Vagina (tissue), 2 donors: ENCODE measurements around the gene NR2F1-AS1. TPM values are rescaled to one million over a fixed set of nuclear protein-coding genes. Genes with fewer than 3 reads are reported as not detected.

Source experiments
- DNase-seq, 2 donors: peaks; one replicate each; pipeline ENCODE4 v3.0.0-alpha.2; 2017; ENCODE audit errors: extremely low spot score in 2 of 2
- H3K27ac ChIP-seq: fragments of 200-600 bp; sonication (generic); one replicate; pipeline ENCODE4 v1.5.1; 2019
- H3K27me3 ChIP-seq: fragments of 200-600 bp; sonication (generic); one replicate; pipeline ENCODE4 v1.5.1; 2019
- H3K36me3 ChIP-seq, 2 donors: fragments of 200-600 bp; sonication (generic); one replicate each; pipeline ENCODE4 v1.5.1; 2017 to 2019
- H3K4me1 ChIP-seq: fragments of 200-600 bp; sonication (generic); one replicate; pipeline ENCODE4 v1.5.1; 2019
- H3K4me3 ChIP-seq, 2 donors: fragments of 200-600 bp; sonication (generic); 1 replicate in 1 of 2; 2 replicates in 1 of 2; pipeline ENCODE4 v1.5.1; 2016 to 2019
- H3K9me3 ChIP-seq: fragments of 200-600 bp; sonication (generic); one replicate; pipeline ENCODE4 v1.5.1; 2019
- POLR2A ChIP-seq, 2 donors: fragments of 450-650 bp; IDR thresholded peaks; one replicate each; pipeline ENCODE4 v1.6.1; 2017; ENCODE audit warnings: antibody characterized with exemption in 2 of 2, mild to moderate bottlenecking in 2 of 2, moderate library complexity in 2 of 2
- POLR2AphosphoS5 ChIP-seq, 2 donors: sonication (generic); formaldehyde crosslinking; IDR thresholded peaks; one replicate each; pipeline ENCODE4 v1.9.0; 2017; ENCODE audit warnings: antibody characterized with exemption in 2 of 2, mild to moderate bottlenecking in 2 of 2, low read depth in 1 of 2; ENCODE audit not compliant: insufficient read depth in 1 of 2
- intact Hi-C: fragments of 100-400 bp; cut with DNase I; formaldehyde crosslinking; loops from one replicate; pipeline ENCODE4 v1.15.1; 2023
- total RNA-seq: library from RNA; depleted of rRNA; stranded (reverse); fragments of >200 nt; gene quantifications from one replicate; pipeline ENCODE4 v1.2.3, GENCODE V29; 2016
- TF ChIP-seq, protein P1 (sequence below), 3 experiments: fragments of 450-650 bp in 2 of 3; fragments of 200-600 bp in 1 of 3; sonication (generic) in 1 of 3; IDR thresholded peaks; one replicate each; pipeline ENCODE4 v1.5.1; 2017 to 2019; ENCODE audit warnings: antibody characterized with exemption in 3 of 3, mild to moderate bottlenecking in 2 of 3, moderate library complexity in 2 of 3

NR2F1-AS1 gene
- total RNA-seq, 1 donor from 2014 or later: 22.3 TPM

GRCh38 chr5:93620487-93621326 lies 39.7 kb upstream of the NR2F1-AS1 start:
- TF ChIP-seq POLR2AphosphoS5 (IDR thresholded peaks at IDR 0.05; ENCODE audit: insufficient read depth in 1 of 2, low read depth in 1 of 2): peak in 1 of 2 donors; percentile 5
- TF ChIP-seq POLR2A (IDR thresholded peaks at IDR 0.05): no peak
- Histone ChIP-seq H3K27me3 (no peaks in the 10 kb centered on the region), H3K4me3 (peak overlapping the region; percentile 76), H3K27ac (peak overlapping the region; percentile 78), H3K9me3 (no peaks in the 10 kb centered on the region), H3K36me3 (no peaks in the 10 kb centered on the region), H3K4me1 (no peaks in the 10 kb centered on the region)
- no peak for DNase-seq
- intact Hi-C loops: no loop called here

GRCh38 chr5:93616538-93617174 lies 35.6 kb upstream of the NR2F1-AS1 start:
- intact Hi-C loops: no loop called here
- peaks cover 8% of the 10 kb centered on the region for H3K4me1 ChIP-seq
- TF ChIP-seq, protein P1, sequence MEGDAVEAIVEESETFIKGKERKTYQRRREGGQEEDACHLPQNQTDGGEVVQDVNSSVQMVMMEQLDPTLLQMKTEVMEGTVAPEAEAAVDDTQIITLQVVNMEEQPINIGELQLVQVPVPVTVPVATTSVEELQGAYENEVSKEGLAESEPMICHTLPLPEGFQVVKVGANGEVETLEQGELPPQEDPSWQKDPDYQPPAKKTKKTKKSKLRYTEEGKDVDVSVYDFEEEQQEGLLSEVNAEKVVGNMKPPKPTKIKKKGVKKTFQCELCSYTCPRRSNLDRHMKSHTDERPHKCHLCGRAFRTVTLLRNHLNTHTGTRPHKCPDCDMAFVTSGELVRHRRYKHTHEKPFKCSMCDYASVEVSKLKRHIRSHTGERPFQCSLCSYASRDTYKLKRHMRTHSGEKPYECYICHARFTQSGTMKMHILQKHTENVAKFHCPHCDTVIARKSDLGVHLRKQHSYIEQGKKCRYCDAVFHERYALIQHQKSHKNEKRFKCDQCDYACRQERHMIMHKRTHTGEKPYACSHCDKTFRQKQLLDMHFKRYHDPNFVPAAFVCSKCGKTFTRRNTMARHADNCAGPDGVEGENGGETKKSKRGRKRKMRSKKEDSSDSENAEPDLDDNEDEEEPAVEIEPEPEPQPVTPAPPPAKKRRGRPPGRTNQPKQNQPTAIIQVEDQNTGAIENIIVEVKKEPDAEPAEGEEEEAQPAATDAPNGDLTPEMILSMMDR (IDR thresholded peaks at IDR 0.05): no peak
- TF ChIP-seq POLR2AphosphoS5 (IDR thresholded peaks at IDR 0.05; ENCODE audit: insufficient read depth in 1 of 2, low read depth in 1 of 2) (no peak), POLR2A (IDR thresholded peaks at IDR 0.05) (no peak)
- no peak overlapping the region for H3K27ac ChIP-seq
- H3K27me3 ChIP-seq: peaks cover 6% of the 10 kb centered on the region
- DNase-seq: no peak
- H3K9me3 ChIP-seq: no peaks in the 10 kb centered on the region
- H3K4me3 ChIP-seq: no peak overlapping the region
- no peaks in the 10 kb centered on the region for H3K36me3 ChIP-seq

GRCh38 chr5:93612855-93613243 lies 31.8 kb upstream of the NR2F1-AS1 start:
- intact Hi-C loops: no loop called here
- Histone ChIP-seq H3K9me3 (no peaks in the 10 kb centered on the region), H3K27ac (no peak overlapping the region), H3K4me3 (no peak overlapping the region), H3K4me1 (peaks cover 11% of the 10 kb centered on the region), H3K36me3 (no peaks in the 10 kb centered on the region), H3K27me3 (peaks cover 6% of the 10 kb centered on the region)
- TF ChIP-seq POLR2A (IDR thresholded peaks at IDR 0.05): no peak
- TF ChIP-seq, protein P1 (IDR thresholded peaks at IDR 0.05): no peak
- TF ChIP-seq POLR2AphosphoS5 (IDR thresholded peaks at IDR 0.05; ENCODE audit: insufficient read depth in 1 of 2, low read depth in 1 of 2): no peak
- DNase-seq: no peak

DNA sequence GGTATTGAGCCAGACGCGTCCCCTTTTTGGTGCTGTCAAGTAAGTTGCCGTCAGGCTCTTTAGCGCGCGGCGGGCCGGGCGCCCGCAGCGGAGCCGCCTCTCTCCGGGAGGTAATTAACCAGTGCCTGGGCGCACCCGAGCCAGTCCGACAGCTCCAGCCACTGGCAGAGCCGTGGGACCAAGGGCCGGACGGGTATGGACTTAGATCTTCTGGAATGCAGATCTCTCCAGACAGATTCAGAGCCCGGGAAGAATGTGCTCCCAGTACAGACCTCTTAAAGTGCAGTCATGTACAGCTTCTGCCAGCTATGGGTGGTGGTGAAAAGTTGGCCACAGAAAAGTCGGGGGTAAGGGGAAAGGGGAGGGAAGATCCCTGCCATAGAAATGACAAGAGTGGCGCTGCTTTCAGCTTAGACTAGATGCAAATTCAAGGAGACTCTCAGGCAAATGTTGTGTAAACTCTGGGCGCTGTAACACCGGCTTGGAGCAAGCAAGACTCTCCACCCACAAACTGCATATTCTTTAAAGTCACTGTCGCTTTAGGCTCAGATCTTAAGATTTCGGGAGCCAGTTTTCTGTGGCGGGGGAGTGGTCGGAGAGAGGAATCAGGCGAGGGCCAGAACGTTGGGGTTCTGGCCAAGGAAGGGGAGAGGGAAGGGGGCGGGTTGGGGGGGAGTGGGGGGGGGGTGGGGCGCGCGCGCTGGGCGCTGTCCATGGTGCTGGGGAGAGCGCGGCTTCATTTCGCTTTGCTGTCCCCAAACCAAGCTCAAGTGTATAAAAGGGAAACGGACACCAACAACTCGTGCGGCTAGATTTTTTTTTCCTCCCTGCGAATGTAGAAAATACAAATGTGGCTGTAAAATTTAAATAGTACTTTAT lies 31.2 kb upstream of the NR2F1-AS1 start:
- Histone ChIP-seq H3K27ac (no peak overlapping the region), H3K4me1 (peaks cover 11% of the 10 kb centered on the region), H3K36me3 (no peaks in the 10 kb centered on the region), H3K9me3 (no peaks in the 10 kb centered on the region), H3K27me3 (peaks cover 6% of the 10 kb centered on the region), H3K4me3 (peak overlapping the region in 1 of 2 donors; percentile 25)
- intact Hi-C loops: no loop called here
- DNase-seq: no peak
- TF ChIP-seq, protein P1 (IDR thresholded peaks at IDR 0.05): no peak
- TF ChIP-seq POLR2A (IDR thresholded peaks at IDR 0.05) (no peak), POLR2AphosphoS5 (IDR thresholded peaks at IDR 0.05; ENCODE audit: insufficient read depth in 1 of 2, low read depth in 1 of 2) (no peak)

DNA sequence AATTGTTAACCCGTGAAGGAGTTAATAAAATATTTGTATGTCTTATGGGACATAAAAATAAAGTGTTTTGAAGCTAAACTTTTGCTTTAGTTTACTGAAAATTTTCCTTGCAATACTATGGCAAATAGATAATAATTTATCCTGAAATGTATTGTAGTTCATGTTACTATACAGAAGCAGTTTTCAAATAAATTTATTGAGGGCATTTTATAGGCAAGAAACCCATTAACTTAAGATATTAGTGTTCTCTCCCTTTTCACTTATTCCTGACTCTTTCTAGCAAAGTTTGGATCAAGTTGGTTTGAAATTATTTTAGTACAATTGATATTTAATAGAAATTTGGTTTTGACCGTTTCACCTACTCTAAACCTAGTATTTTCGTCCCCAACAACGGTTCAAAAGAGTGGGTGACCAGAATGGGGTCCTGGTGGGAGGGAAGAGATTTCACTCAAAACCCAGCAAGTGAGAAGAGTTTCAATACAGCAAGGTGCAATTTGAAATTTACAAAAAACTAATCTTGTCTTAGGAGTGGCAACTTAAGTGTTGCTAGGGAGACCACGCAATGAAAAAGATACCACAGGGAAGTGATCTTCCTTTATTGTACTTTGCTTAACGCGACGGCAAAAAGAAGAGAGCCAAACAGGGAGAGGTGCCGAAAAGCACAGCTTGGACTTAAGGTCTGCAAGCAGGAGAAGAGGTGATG lies 30.4 kb upstream of the NR2F1-AS1 start:
- H3K9me3 ChIP-seq: no peaks in the 10 kb centered on the region
- no peak for DNase-seq
- H3K27me3 ChIP-seq: peaks cover 6% of the 10 kb centered on the region
- H3K4me1 ChIP-seq: peaks cover 11% of the 10 kb centered on the region
- H3K27ac ChIP-seq: no peak overlapping the region
- TF ChIP-seq POLR2A (IDR thresholded peaks at IDR 0.05): no peak
- TF ChIP-seq, protein P1 (IDR thresholded peaks at IDR 0.05): no peak
- no peak for TF ChIP-seq POLR2AphosphoS5 (IDR thresholded peaks at IDR 0.05; ENCODE audit: insufficient read depth in 1 of 2, low read depth in 1 of 2)
- H3K36me3 ChIP-seq: no peaks in the 10 kb centered on the region
- intact Hi-C loops: no loop called here
- no peak overlapping the region for H3K4me3 ChIP-seq
